Germinal center (tissue), 1 donor: ENCODE data around the gene PIK3R4.

Experiments
- DNase-seq: peaks from one replicate; pipeline ENCODE4 v3.0.0; 2012; ENCODE audit warnings: mixed read lengths, low spot score

Gene PIK3R4

DNA sequence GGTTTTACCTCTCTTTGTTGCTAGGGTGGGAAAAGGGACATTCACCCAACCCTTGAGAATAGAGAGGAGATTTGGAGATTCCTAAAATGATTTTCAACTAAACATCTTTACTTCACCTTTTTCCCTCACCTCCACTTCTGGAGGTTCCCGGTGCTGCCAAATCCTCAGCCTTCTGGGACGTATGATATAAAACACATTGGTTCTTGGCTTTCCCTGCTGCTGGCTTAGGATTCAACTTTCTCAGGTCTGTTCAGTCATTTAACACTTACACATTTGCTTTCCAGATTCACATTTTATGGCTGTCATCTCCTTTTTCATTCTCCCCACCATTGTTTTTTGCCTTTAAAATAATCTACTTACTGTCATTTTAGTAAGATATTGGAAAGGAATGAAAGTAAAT is 106.6 kb downstream of the PIK3R4 start:
- DNase-seq = no peak

DNA sequence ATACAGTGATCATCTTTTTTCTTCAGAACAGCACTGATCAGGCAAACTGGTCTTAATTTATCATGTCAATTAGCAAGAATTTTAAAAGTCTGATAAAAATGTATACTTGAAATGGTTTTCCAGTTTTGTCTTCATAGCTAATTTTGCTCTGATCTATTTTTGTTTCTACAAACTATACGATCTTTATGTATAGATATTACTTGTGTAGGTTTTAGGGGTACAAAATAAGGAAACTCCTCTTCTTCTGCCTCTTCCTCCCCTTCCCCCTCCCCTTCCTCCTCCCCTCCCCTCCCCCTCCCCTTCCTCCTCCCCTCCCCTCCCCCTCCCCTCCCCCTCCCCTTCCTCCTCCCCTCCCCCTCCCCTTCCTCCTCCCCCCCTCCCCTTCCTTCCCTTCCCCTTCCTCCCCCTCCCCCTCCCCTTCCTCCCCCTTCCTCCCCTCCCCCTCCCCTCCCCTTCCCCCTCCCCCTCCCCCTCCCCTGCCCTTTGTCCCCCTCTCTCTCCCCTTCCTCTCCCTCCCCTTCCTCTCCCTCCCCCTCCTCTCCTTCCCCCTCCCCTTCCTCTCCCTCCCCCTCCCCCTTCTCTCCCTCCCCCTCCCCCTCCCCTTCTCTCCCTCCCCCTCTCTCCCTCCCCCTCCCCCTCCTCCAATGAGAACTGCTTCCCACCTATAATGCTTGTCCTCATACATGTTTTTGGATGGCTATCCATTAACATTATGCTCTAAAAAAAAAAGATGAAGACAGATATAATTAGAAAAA is 110.0 kb downstream of the PIK3R4 start:
- no peak for DNase-seq

- no peak for DNase-seq
These were observed 110.7 kb downstream of the PIK3R4 start for GRCh38 chr3:130635978-130636377.

GRCh38 chr3:130635285-130635684 is 111.3 kb downstream of the PIK3R4 start:
- DNase-seq = no peak
